Parathyroid adenoma (tissue), 2 donors: ENCODE measurements around the gene MBNL1.

Experiments used
- H2AFZ ChIP-seq: fragments of 300-600 bp; sonication (generic); one replicate; pipeline ENCODE4 v1.7.0; 2017; ENCODE audit warnings: antibody characterized with exemption, mild to moderate bottlenecking
- H3K27ac ChIP-seq: fragments of 300-600 bp; sonication (generic); one replicate; pipeline ENCODE4 v1.7.0; 2017
- H3K27me3 ChIP-seq: fragments of 300-600 bp; sonication (generic); one replicate; pipeline ENCODE4 v1.7.0; 2017; ENCODE audit warnings: low read length; ENCODE audit not compliant: control insufficient read depth, insufficient read depth
- H3K36me3 ChIP-seq: fragments of 300-600 bp; sonication (generic); one replicate; pipeline ENCODE4 v1.7.0; 2017; ENCODE audit warnings: low read length; ENCODE audit not compliant: control insufficient read depth, insufficient read depth
- H3K4me1 ChIP-seq: fragments of 300-600 bp; sonication (generic); one replicate; pipeline ENCODE4 v1.7.0; 2017; ENCODE audit warnings: control low read depth
- H3K4me2 ChIP-seq: fragments of 300-600 bp; sonication (generic); one replicate; pipeline ENCODE4 v1.7.0; 2017; ENCODE audit warnings: low read length
- H3K4me3 ChIP-seq: fragments of 300-600 bp; sonication (generic); one replicate; pipeline ENCODE4 v1.7.0; 2017; ENCODE audit warnings: low read depth, low read length
- H3K79me2 ChIP-seq: fragments of 300-600 bp; sonication (generic); one replicate; pipeline ENCODE4 v1.7.0; 2017; ENCODE audit warnings: control low read depth
- H3K9ac ChIP-seq: fragments of 300-600 bp; sonication (generic); one replicate; pipeline ENCODE4 v1.7.0; 2017; ENCODE audit warnings: mild to moderate bottlenecking
- H3K9me3 ChIP-seq: fragments of 300-600 bp; sonication (generic); one replicate; pipeline ENCODE4 v1.7.0; 2017; ENCODE audit warnings: low read length; ENCODE audit not compliant: control insufficient read depth
- CTCF ChIP-seq: fragments of 300-600 bp; sonication (generic); IDR thresholded peaks from one replicate; pipeline ENCODE4 v1.7.0; 2017; ENCODE audit warnings: antibody characterized with exemption, mild to moderate bottlenecking
- donor health status: primary hyperparathyroidism.

MBNL1 gene

GRCh38 chr3:152285509-152285908, 16.8 kb downstream of the MBNL1 start:
- TF ChIP-seq CTCF: no peak
- Histone ChIP-seq H3K36me3 (no peaks in the 10 kb centered on the region), H3K9ac (no peak overlapping the region), H3K27me3 (no peaks in the 10 kb centered on the region), H3K4me3 (no peak overlapping the region), H3K9me3 (no peaks in the 10 kb centered on the region), H3K27ac (no peak overlapping the region), H3K4me2 (no peak overlapping the region), H2AFZ (no peak overlapping the region), H3K4me1 (peaks cover 5% of the 10 kb centered on the region), H3K79me2 (peaks cover 12% of the 10 kb centered on the region)

GRCh38 chr3:152287898-152288576, 19.3 kb downstream of the MBNL1 start:
- Histone ChIP-seq H3K4me1 (peaks cover 2% of the 10 kb centered on the region), H3K27ac (no peak overlapping the region), H3K9ac (no peak overlapping the region), H3K4me2 (no peak overlapping the region), H3K4me3 (no peak overlapping the region), H3K9me3 (no peaks in the 10 kb centered on the region), H3K79me2 (peaks cover 21% of the 10 kb centered on the region), H3K27me3 (no peaks in the 10 kb centered on the region), H2AFZ (no peak overlapping the region), H3K36me3 (no peaks in the 10 kb centered on the region)
- TF ChIP-seq CTCF: no peak

GRCh38 chr3:152288681-152289080, 20.0 kb downstream of the MBNL1 start:
- TF ChIP-seq CTCF: no peak
- H3K36me3 ChIP-seq: no peaks in the 10 kb centered on the region
- no peaks in the 10 kb centered on the region for H3K27me3 ChIP-seq
- H2AFZ ChIP-seq: no peak overlapping the region
- no peak overlapping the region for H3K4me2 ChIP-seq
- H3K4me3 ChIP-seq: no peak overlapping the region
- peaks cover 20% of the 10 kb centered on the region for H3K79me2 ChIP-seq
- no peaks in the 10 kb centered on the region for H3K9me3 ChIP-seq
- no peaks in the 10 kb centered on the region for H3K4me1 ChIP-seq
- no peak overlapping the region for H3K9ac ChIP-seq
- H3K27ac ChIP-seq: no peak overlapping the region

GRCh38 chr3:152289708-152290107, 21.0 kb downstream of the MBNL1 start:
- Histone ChIP-seq H3K79me2 (peaks cover 20% of the 10 kb centered on the region), H3K9ac (no peak overlapping the region), H3K27ac (no peak overlapping the region), H3K9me3 (no peaks in the 10 kb centered on the region), H2AFZ (no peak overlapping the region), H3K27me3 (no peaks in the 10 kb centered on the region), H3K4me3 (no peak overlapping the region), H3K36me3 (no peaks in the 10 kb centered on the region), H3K4me1 (no peaks in the 10 kb centered on the region), H3K4me2 (no peak overlapping the region)
- no peak for TF ChIP-seq CTCF

GRCh38 chr3:152290374-152290773, 21.6 kb downstream of the MBNL1 start:
- H3K79me2 ChIP-seq: peaks cover 20% of the 10 kb centered on the region
- no peak overlapping the region for H3K27ac ChIP-seq
- H3K9ac ChIP-seq: no peak overlapping the region
- H3K9me3 ChIP-seq: no peaks in the 10 kb centered on the region
- no peaks in the 10 kb centered on the region for H3K4me1 ChIP-seq
- no peaks in the 10 kb centered on the region for H3K27me3 ChIP-seq
- H2AFZ ChIP-seq: no peak overlapping the region
- TF ChIP-seq CTCF: no peak
- no peak overlapping the region for H3K4me3 ChIP-seq
- H3K36me3 ChIP-seq: no peaks in the 10 kb centered on the region
- no peak overlapping the region for H3K4me2 ChIP-seq
